A673 (cell line): ENCODE results near the gene ZNF619.

Experiments used
- CTCF ChIP-seq: fragments of 300-800, 200-600 bp; sonication (generic); conservative IDR thresholded peaks from 2 replicates; pipeline ENCODE4 v1.5.1; 2017; ENCODE audit warnings: low read depth, mild to moderate bottlenecking, antibody characterized with exemption, low read length, moderate library complexity, mixed read lengths
- EZH2 ChIP-seq: fragments of 200-600 bp; sonication (generic); IDR thresholded peaks from 2 replicates; pipeline ENCODE4 v1.6.1; 2017; ENCODE audit warnings: borderline replicate concordance, low read depth, mild to moderate bottlenecking, mixed read lengths, antibody characterized with exemption, low read length; ENCODE audit not compliant: poor library complexity, severe bottlenecking

GRCh38 chr3:40505599-40506462 is 28.9 kb downstream of the ZNF619 start, which contains the start of gene ZNF620:
- TF ChIP-seq CTCF (peak; percentile 19; the same call in 1 of the 2 replicates), EZH2 (no peak)
